Measurements from ENCODE around the gene CAPN2. TPM values are rescaled to one million over a fixed set of nuclear protein-coding genes. Genes with fewer than 3 reads are reported as not detected.
"Not testable (repeated sequence)": the region's sequence is repeated elsewhere in the genome, so short reads cannot be mapped to it uniquely, and the experiment has no call there.

The CAPN2 gene
- total RNA-seq, 1 experiment from 2014 or later: 1,259 TPM

DNA sequence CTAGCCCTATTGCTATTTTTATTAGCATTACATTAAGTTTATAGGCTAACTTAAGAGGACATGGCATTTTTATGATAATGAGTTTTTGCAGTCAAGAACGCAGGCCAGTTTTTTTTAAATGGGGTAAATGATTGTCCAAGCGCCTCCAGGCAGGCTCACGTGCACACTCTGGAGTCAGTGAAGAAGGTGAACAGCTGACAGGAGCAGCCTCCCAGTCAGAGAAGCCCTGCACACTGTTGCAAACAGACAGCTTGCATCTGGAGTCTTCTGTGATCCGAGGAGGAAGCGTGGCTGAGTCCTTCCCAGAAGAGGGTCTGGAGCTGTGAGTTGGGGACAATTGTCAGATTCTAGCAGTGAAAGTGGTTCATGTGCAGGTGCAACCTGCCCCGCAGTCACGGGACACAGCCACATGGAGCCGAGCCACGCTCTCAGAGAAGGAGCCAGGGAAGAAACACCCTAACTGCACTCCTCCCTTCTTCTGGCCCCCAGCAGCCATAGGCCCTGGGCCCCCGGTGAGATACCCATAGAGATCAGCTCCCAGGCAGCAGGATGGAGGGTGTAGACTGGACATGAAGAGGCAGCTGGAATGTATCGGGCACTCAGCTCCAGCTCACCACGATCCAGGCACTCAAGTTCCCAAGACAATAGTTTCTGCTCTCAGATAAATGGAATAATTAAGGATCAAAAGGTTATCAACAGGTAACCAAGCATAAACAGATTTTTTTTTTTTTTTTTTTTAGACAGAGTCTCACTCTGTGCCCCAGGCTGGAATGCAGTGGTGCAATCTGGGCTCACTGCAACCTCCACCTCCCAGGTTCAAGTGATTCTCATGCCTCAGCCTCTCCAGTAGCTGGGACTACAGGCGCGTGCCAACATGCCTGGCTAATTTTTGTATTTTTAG, 26.4 kb downstream of the CAPN2 start:
- no peak for TF ChIP-seq EZH2 (IDR thresholded peaks at IDR 0.05; ENCODE audit: low read length, unreplicated experiment)
- TF ChIP-seq, protein P1, sequence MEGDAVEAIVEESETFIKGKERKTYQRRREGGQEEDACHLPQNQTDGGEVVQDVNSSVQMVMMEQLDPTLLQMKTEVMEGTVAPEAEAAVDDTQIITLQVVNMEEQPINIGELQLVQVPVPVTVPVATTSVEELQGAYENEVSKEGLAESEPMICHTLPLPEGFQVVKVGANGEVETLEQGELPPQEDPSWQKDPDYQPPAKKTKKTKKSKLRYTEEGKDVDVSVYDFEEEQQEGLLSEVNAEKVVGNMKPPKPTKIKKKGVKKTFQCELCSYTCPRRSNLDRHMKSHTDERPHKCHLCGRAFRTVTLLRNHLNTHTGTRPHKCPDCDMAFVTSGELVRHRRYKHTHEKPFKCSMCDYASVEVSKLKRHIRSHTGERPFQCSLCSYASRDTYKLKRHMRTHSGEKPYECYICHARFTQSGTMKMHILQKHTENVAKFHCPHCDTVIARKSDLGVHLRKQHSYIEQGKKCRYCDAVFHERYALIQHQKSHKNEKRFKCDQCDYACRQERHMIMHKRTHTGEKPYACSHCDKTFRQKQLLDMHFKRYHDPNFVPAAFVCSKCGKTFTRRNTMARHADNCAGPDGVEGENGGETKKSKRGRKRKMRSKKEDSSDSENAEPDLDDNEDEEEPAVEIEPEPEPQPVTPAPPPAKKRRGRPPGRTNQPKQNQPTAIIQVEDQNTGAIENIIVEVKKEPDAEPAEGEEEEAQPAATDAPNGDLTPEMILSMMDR (conservative IDR thresholded peaks at IDR 0.05; ENCODE audit: low read depth, low read length): no peak
- no peak for TF ChIP-seq EZH2phosphoT487 (IDR thresholded peaks at IDR 0.05; ENCODE audit: borderline replicate concordance, low read length)
- H3K9ac ChIP-seq (ENCODE audit: low read length): no peak overlapping the region
- H3K4me1 ChIP-seq (ENCODE audit: insufficient read depth, low read length): peaks cover 16% of the 10 kb centered on the region
- H2AFZ ChIP-seq (ENCODE audit: low read length): no peak overlapping the region
- intact Hi-C loops (cut with micrococcal nuclease): no loop called here
- H4K20me1 ChIP-seq (ENCODE audit: low read length): peaks cover 46% of the 10 kb centered on the region; the same call in 1 of the 2 replicates
- H3K9me3 ChIP-seq (ENCODE audit: low read length): no peaks in the 10 kb centered on the region
- BruUV-seq (replicated peaks): no TSS peak
- peak; percentile 24 for ATAC-seq
- peaks cover 92% of the 10 kb centered on the region for H3K79me2 ChIP-seq (ENCODE audit: low read length)
- H3K4me2 ChIP-seq (ENCODE audit: low read length): no peak overlapping the region
- CTCF ChIA-PET: interaction anchor here (0.7 kb wide), 1 partner anchor 11 kb away, joined by 3 read pairs; no protein-coding TSS in a partner anchor
- no peaks in the 10 kb centered on the region for H3K9me2 ChIP-seq (replicated peaks; ENCODE audit: low read length)
- no peak overlapping the region for H3K4me3 ChIP-seq (ENCODE audit: low read length)
- POLR2A ChIA-PET (ENCODE audit: unreplicated experiment): interaction anchor here (0.6 kb wide), 1 partner anchor 20 kb away, joined by 3 read pairs; no protein-coding TSS in a partner anchor
- H3F3A ChIP-seq (ENCODE audit: low read length, unreplicated experiment): no peaks in the 10 kb centered on the region
- H3K27ac ChIP-seq (ENCODE audit: low read length): no peak overlapping the region
- H3K27me3 ChIP-seq (ENCODE audit: low read length): no peaks in the 10 kb centered on the region
- H3K36me3 ChIP-seq (ENCODE audit: low read depth, low read length): peaks cover 65% of the 10 kb centered on the region
- no peak for DNase-seq

DNA sequence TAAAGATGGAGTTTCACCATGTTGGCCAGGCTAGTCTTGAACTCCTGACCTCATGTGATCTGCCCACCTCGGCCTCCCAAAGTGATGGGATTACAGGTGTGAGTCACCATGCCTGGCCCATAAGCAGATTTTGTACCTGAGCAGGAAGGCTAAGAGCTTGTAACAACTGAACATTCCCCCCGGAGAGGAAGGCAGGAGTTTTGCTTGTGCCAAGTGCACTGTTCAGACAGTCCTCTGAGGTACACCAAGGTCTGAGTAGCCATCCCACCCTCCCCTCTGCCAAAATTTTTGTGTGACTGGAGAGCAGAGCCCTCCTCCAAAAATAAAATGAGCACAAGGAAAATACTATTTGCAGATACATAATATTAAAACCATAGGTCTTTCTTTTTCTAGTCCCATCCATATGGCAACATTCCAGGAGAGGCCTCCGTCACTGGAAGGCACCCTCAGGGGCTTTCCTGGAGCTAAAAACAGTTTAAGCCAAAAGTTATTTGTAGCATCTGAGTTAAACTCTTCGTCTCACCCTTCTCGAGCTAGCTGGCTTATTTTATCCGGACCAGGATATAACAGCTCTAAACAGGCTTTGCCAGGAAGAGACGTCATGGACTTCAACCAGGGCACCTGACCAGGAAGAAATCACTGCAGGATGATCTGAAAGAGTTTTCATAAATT, 27.2 kb downstream of the CAPN2 start:
- POLR2A ChIA-PET (ENCODE audit: unreplicated experiment): no interaction called here
- Histone ChIP-seq H3K9ac (ENCODE audit: low read length) (no peak overlapping the region), H3K9me2 (replicated peaks; ENCODE audit: low read length) (no peaks in the 10 kb centered on the region), H3K4me3 (ENCODE audit: low read length) (no peak overlapping the region), H4K20me1 (ENCODE audit: low read length) (peaks cover 48% of the 10 kb centered on the region), H3K4me1 (ENCODE audit: insufficient read depth, low read length) (peaks cover 8% of the 10 kb centered on the region; the same call in 1 of the 2 replicates), H3F3A (ENCODE audit: low read length, unreplicated experiment) (peaks cover 3% of the 10 kb centered on the region), H2AFZ (ENCODE audit: low read length) (no peak overlapping the region), H3K9me3 (ENCODE audit: low read length) (no peaks in the 10 kb centered on the region), H3K4me2 (ENCODE audit: low read length) (no peak overlapping the region), H3K27me3 (ENCODE audit: low read length) (no peaks in the 10 kb centered on the region), H3K79me2 (ENCODE audit: low read length) (peaks cover 91% of the 10 kb centered on the region), H3K27ac (ENCODE audit: low read length) (no peak overlapping the region), H3K36me3 (ENCODE audit: low read depth, low read length) (peaks cover 65% of the 10 kb centered on the region)
- CTCF ChIA-PET: interaction anchor here (0.7 kb wide), 1 partner anchor 10 kb away, joined by 3 read pairs; no protein-coding TSS in a partner anchor
- BruUV-seq (replicated peaks): no TSS peak
- intact Hi-C loops (cut with micrococcal nuclease): no loop called here
- DNase-seq: no peak
- ATAC-seq: no peak
- TF ChIP-seq, protein P1 (conservative IDR thresholded peaks at IDR 0.05; ENCODE audit: low read depth, low read length): no peak
- TF ChIP-seq EZH2 (IDR thresholded peaks at IDR 0.05; ENCODE audit: low read length, unreplicated experiment) (no peak), EZH2phosphoT487 (IDR thresholded peaks at IDR 0.05; ENCODE audit: borderline replicate concordance, low read length) (no peak)

DNA sequence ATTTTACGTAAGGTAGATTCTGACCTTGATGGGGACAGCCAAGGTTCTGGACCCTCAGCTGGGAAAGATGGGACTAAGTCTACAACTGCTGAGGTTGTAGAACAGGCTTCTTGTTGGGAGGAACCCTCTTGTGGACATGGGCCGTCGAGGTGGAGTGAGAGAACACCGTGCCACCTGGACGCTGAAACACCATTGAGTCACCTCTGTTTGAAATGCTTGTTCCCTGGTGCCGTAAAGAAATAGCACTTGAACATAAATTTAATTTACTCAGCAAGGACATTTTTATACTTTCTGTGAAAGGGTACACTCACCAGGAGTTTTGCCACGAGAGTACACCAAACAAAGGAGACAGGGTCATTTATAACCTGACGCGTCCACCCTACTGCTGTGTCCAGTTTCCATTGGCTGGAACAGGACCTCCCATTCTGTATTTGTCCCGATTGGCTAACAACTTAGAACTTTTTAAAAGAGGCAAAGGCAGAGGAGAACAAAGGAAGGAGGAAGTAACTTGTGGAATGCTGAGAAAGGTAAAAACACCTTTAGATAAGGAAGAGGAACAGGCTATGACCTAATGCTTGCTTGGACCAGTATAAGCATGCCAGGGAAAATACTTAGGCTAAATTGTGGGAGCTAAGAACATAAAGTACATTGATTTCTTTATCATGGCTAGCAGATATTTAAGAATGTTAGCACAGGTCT, 27.8 kb downstream of the CAPN2 start:
- ATAC-seq; H2AFZ ChIP-seq (ENCODE audit: low read length); H3K4me2 ChIP-seq (ENCODE audit: low read length); CTCF ChIA-PET; H3K9ac ChIP-seq (ENCODE audit: low read length); H3K4me3 ChIP-seq (ENCODE audit: low read length); H3F3A ChIP-seq (ENCODE audit: low read length, unreplicated experiment); intact Hi-C loops (cut with micrococcal nuclease); H3K27ac ChIP-seq (ENCODE audit: low read length); DNase-seq; H3K4me1 ChIP-seq (ENCODE audit: insufficient read depth, low read length); H3K27me3 ChIP-seq (ENCODE audit: low read length); H3K9me3 ChIP-seq (ENCODE audit: low read length); POLR2A ChIA-PET (ENCODE audit: unreplicated experiment); H3K9me2 ChIP-seq (replicated peaks; ENCODE audit: low read length); BruUV-seq (replicated peaks): not testable (repeated sequence)
- peaks cover 84% of the 10 kb centered on the region for H3K79me2 ChIP-seq (ENCODE audit: low read length)
- peaks cover 48% of the 10 kb centered on the region for H4K20me1 ChIP-seq (ENCODE audit: low read length)
- peaks cover 66% of the 10 kb centered on the region for H3K36me3 ChIP-seq (ENCODE audit: low read depth, low read length)
